C4-2B (cell line): Measurements from ENCODE around the gene TMEM170B.

Experiments
- CTCF ChIP-seq: fragments of 450-650 bp; conservative IDR thresholded peaks from 2 replicates; pipeline ENCODE4 v1.5.1; 2017; ENCODE audit warnings: mild to moderate bottlenecking
- ZFX ChIP-seq: fragments of 450-650 bp; IDR thresholded peaks from 2 replicates; pipeline ENCODE4 v1.6.1; 2017

GRCh38 chr6:11595903-11596302, 58.4 kb downstream of the TMEM170B start:
- peak; percentile 24; the same call in 1 of the 2 replicates for TF ChIP-seq CTCF
- TF ChIP-seq ZFX, result no peak
